HCT116 (cell line): Measurements from ENCODE around the gene LRRC74B. TPM values are rescaled to one million over a fixed set of nuclear protein-coding genes. Genes with fewer than 3 reads are reported as not detected.

Source experiments
- ATAC-seq: fragments of 200-7000 bp; cut with Tn5 transposase; 2 replicates; pipeline ENCODE4 v1.9.1; 2020; ENCODE audit warnings: mild to moderate bottlenecking, moderate library complexity
- BruUV-seq: library from RNA; stranded (reverse); fragments of 400-500 nt; replicated peaks from 2 replicates; lab custom pipeline; 2021; lab: Mats Ljungman, UMichigan
- CTCF ChIA-PET: fragments of 300-600 bp; sonication (Branson Sonifier 250); formaldehyde crosslinking; loops from one replicate; lab custom pipeline; 2021; ENCODE audit warnings: antibody characterized with exemption; lab: Charles Lee
- POLR2A ChIA-PET: fragments of 300-600, 350-600 bp; sonication (Branson Sonifier 250); formaldehyde crosslinking; loops from one replicate; lab custom pipeline; 2021; ENCODE audit warnings: antibody characterized with exemption; lab: Charles Lee
- RAD21 ChIA-PET, 2 experiments: fragments of 300-600 bp; sonication (Branson Sonifier 250); formaldehyde crosslinking; loops; one replicate each; lab custom pipeline; 2023; ENCODE audit warnings: low total read pairs in 2 of 2; ENCODE audit not compliant: uncharacterized antibody in 2 of 2, unreplicated experiment in 2 of 2, low non-redundant PET in 1 of 2; lab: Charles Lee
- DNase-seq: peaks from one replicate; pipeline ENCODE4 v3.0.0-alpha.2; 2010; ENCODE audit warnings: low read depth, low spot score
- H2AFZ ChIP-seq: fragments of 200-600 bp; shearing (Covaris generic), sonication (generic); 2 replicates; pipeline ENCODE4 v1.6.1; 2017; ENCODE audit warnings: low read depth, mixed run types, mixed read lengths, antibody characterized with exemption, low read length; ENCODE audit not compliant: poor library complexity, severe bottlenecking
- H3K27ac ChIP-seq: 2 replicates; pipeline ENCODE4 v1.5.1; 2012; ENCODE audit warnings: low read depth, low read length
- H3K27me3 ChIP-seq: fragments of 200-600 bp; sonication (generic); 2 replicates; pipeline ENCODE4 v1.6.1; 2016; ENCODE audit warnings: mixed run types, low read length, mixed read lengths; ENCODE audit not compliant: insufficient read depth
- H3K36me3 ChIP-seq, 2 experiments: fragments of 200-500 bp in 1 of 2; fragments of 200-600 bp in 1 of 2; sonication (Bioruptor generic) in 1 of 2; sonication (generic) in 1 of 2; 2 replicates each; pipeline versions ENCODE4 v1.5.1 to v1.6.1; 2014 to 2016; ENCODE audit warnings: low read length in 2 of 2, inconsistent platforms in 1 of 2, mixed read lengths in 1 of 2, mixed run types in 1 of 2; ENCODE audit not compliant: insufficient read depth in 2 of 2, control insufficient read depth in 1 of 2
- H3K4me1 ChIP-seq, 2 experiments: fragments of 200-600 bp in 1 of 2; sonication (generic) in 1 of 2; 2 replicates each; pipeline versions ENCODE4 v1.5.1 to v1.6.1; 2012 to 2017; ENCODE audit warnings: low read length in 2 of 2, inconsistent platforms in 1 of 2, mild to moderate bottlenecking in 1 of 2, mixed read lengths in 1 of 2, mixed run types in 1 of 2, moderate library complexity in 1 of 2; ENCODE audit not compliant: insufficient read depth in 2 of 2, control insufficient read depth in 1 of 2
- H3K4me2 ChIP-seq: fragments of 200-600 bp; sonication (generic); 2 replicates; pipeline ENCODE4 v1.6.1; 2017; ENCODE audit warnings: mixed run types, low read length, mixed read lengths
- H3K4me3 ChIP-seq, 2 experiments: fragments of 200-600 bp in 1 of 2; sonication (generic) in 1 of 2; replicated peaks in 1 of 2; 2 replicates each; pipeline ENCODE4 v1.5.1; 2011 to 2016; ENCODE audit warnings: low read length in 2 of 2, control low read depth in 1 of 2, low read depth in 1 of 2, mild to moderate bottlenecking in 1 of 2, mixed read lengths in 1 of 2, mixed run types in 1 of 2
- H3K79me2 ChIP-seq: fragments of 200-600 bp; sonication (generic); 2 replicates; pipeline ENCODE4 v1.6.1; 2017; ENCODE audit warnings: mild to moderate bottlenecking, mixed run types, low read length, moderate library complexity, mixed read lengths; ENCODE audit not compliant: insufficient read depth
- H3K9ac ChIP-seq: fragments of 200-600 bp; sonication (generic); 2 replicates; pipeline ENCODE4 v1.6.1; 2016; ENCODE audit warnings: low read length, mixed read lengths
- H3K9me2 ChIP-seq: fragments of 200-600 bp; sonication (generic), shearing (Covaris generic); 2 replicates; pipeline ENCODE4 v1.6.1; 2017; ENCODE audit warnings: mixed run types, mild to moderate bottlenecking, moderate library complexity; ENCODE audit not compliant: insufficient read depth
- H3K9me3 ChIP-seq, 2 experiments: fragments of 200-500 bp in 1 of 2; fragments of 200-600 bp in 1 of 2; sonication (Bioruptor generic) in 1 of 2; sonication (generic) in 1 of 2; 2 replicates each; pipeline ENCODE4 v1.6.1; 2014 to 2017; ENCODE audit warnings: low read length in 2 of 2, mixed read lengths in 2 of 2, inconsistent platforms in 1 of 2, low read depth in 1 of 2, mild to moderate bottlenecking in 1 of 2, mixed run types in 1 of 2, moderate library complexity in 1 of 2; ENCODE audit not compliant: control insufficient read depth in 1 of 2, insufficient read depth in 1 of 2
- H4K20me1 ChIP-seq: fragments of 200-600 bp; sonication (generic), shearing (Covaris generic); 2 replicates; pipeline ENCODE4 v1.6.1; 2017; ENCODE audit warnings: mixed run types, mild to moderate bottlenecking, moderate library complexity; ENCODE audit not compliant: insufficient read depth
- CEBPB ChIP-seq: IDR thresholded peaks from 2 replicates; pipeline ENCODE4 v1.6.1; 2012; ENCODE audit warnings: low read depth
- EGR1 ChIP-seq: IDR thresholded peaks from 2 replicates; pipeline ENCODE4 v1.6.1; 2012; ENCODE audit warnings: low read depth
- ELF1 ChIP-seq: IDR thresholded peaks from 2 replicates; pipeline ENCODE4 v1.6.1; 2012; ENCODE audit warnings: low read depth, borderline replicate concordance
- EZH2 ChIP-seq: fragments of 200-600 bp; sonication (generic); IDR thresholded peaks from 2 replicates; pipeline ENCODE4 v1.6.1; 2017; ENCODE audit warnings: antibody characterized with exemption, mixed run types
- EZH2phosphoT487 ChIP-seq: fragments of 200-600 bp; IDR thresholded peaks from 2 replicates; pipeline ENCODE4 v1.6.1; 2018; ENCODE audit warnings: antibody characterized with exemption, borderline replicate concordance
- POLR2AphosphoS5 ChIP-seq: IDR thresholded peaks from 2 replicates; pipeline ENCODE4 v1.6.1; 2011; ENCODE audit warnings: mild to moderate bottlenecking, low read depth, low read length, moderate library complexity
- REST ChIP-seq: IDR thresholded peaks from 2 replicates; pipeline ENCODE4 v1.6.1; 2012; ENCODE audit warnings: low read depth
- SP1 ChIP-seq: IDR thresholded peaks from 2 replicates; pipeline ENCODE4 v1.6.1; 2012; ENCODE audit warnings: low read depth
- SRF ChIP-seq: IDR thresholded peaks from 2 replicates; pipeline ENCODE4 v1.6.1; 2012; ENCODE audit warnings: low read depth
- YY1 ChIP-seq: IDR thresholded peaks from 2 replicates; pipeline ENCODE4 v1.6.1; 2011; ENCODE audit warnings: low read length, low read depth, moderate library complexity, mild to moderate bottlenecking; ENCODE audit not compliant: insufficient replicate concordance; ENCODE audit errors: extremely low read depth
- ZFX ChIP-seq: fragments of 450-650 bp; IDR thresholded peaks from 2 replicates; pipeline ENCODE4 v1.6.1; 2017
- ZNF274 ChIP-seq: fragments of 200-500 bp; sonication (Bioruptor generic); IDR thresholded peaks from 2 replicates; pipeline ENCODE4 v1.6.1; 2014; ENCODE audit warnings: mild to moderate bottlenecking, low read depth, low read length, inconsistent platforms
- intact Hi-C: fragments of 100-400 bp; cut with micrococcal nuclease; formaldehyde crosslinking; loops from 2 replicates; pipeline ENCODE4 v1.10.0; 2022
- total RNA-seq: library from RNA; stranded (reverse); gene quantifications from one replicate; pipeline ENCODE4 v1.2.1, GENCODE V29; 2021; ENCODE audit not compliant: unreplicated experiment
- TF ChIP-seq, protein P1 (sequence below): IDR thresholded peaks from 2 replicates; pipeline ENCODE4 v1.6.1; 2011; ENCODE audit warnings: mild to moderate bottlenecking, low read length, moderate library complexity; ENCODE audit not compliant: insufficient replicate concordance; ENCODE audit errors: extremely low read depth
- TF ChIP-seq, protein P2 (sequence below): IDR thresholded peaks from 2 replicates; pipeline ENCODE4 v1.6.1; 2012

The LRRC74B gene
- total RNA-seq, 1 experiment from 2014 or later: not detected

DNA sequence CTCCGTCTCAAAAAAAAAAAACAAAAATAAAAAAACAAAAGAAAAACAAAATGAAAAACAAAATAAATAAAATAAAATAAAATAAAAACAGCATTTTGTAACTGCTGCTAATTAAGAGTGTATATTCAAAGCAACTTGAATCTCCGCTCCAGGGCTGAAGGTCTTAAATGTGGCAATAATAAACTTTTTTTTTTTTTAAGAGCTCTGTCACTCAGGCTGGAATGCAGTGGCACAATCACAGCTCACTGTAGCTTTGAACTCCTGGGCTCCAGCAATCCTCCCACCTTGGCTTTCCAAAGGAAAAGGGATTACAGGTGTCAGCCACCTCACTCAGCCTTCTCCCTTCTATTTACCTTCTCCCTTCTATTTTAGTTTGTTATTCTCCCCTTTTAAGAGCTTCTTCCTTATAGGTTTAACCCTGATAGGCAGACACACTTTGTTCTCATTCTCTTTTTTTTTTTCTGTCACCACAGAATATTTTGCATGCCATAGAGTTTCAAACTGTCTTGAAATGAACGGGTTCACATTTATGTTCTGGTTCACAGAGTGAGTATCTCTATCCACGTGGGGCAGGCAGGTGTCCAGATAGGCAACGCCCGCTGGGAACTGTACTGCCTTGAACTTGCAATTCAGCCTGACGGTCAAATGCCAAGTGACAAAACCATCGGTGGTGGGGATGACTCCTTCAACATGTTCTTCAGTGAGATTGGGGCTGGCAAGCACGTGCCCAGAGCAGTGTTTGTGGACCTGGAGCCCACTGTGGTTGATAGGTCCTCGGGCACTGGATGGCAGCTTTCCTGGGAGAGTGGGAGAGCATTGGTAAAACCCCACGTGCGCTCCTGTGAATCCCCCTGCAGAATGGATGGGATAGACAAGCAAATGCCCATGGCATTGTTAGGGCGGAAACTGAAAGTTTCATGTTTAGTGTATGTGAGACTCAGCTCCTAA lies 19.4 kb downstream of the LRRC74B start (continued):
- TF ChIP-seq SRF: no peak

DNA sequence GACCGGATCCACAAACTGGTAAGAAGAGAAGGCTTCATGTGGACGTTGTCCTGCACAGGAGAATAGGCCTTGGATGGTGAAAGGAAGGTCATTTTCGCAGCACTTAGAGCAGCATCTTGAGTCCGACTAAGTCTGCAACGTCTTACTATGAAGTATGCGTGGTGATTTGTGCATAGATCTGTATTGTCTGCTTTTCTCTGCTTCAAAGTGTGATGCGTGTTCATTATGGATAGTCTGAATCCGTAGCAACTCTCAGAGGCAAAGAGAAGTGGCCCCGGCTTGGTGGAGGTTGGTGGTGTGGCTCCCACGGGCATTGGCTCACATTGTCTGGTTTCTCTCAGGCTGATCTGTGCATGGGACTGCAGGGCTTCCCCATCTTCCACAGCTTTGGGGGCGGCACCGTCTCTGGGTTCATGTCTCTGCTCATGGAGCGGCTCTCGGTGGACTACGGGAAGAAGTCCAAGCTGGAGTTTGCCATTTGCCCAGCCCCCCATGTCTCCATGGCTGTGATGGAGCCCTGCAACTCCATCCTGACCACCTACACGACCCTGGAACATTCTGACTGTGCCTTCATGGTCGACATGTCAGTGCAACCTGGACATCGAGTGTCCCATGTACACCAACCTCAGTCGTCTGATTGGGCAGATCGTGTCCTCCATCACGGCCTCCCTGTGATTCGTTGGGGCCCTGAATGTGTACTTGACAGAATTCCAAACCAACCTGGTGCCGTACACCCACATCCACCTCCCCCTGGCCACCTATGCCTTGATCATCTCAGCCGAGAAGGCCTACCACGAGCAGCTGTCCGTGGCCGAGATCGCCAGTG lies 21.5 kb downstream of the LRRC74B start:
- RAD21 ChIA-PET: no interaction called here
- ATAC-seq: no peak
- Histone ChIP-seq H3K9ac (no peak overlapping the region), H3K79me2 (no peaks in the 10 kb centered on the region), H2AFZ (no peak overlapping the region), H3K4me3 (no peak overlapping the region), H3K27me3 (peaks cover 3% of the 10 kb centered on the region; the same call in 1 of the 2 replicates), H4K20me1 (no peaks in the 10 kb centered on the region), H3K36me3 (no peaks in the 10 kb centered on the region), H3K27ac (no peak overlapping the region), H3K9me3 (0 out of 4 replicates have a peak, but pooled peaks cover 0 to 4% of the 10 kb centered on the region in 2 experiments), H3K4me1 (no peaks in the 10 kb centered on the region), H3K9me2 (no peaks in the 10 kb centered on the region), H3K4me2 (no peak overlapping the region)
- BruUV-seq: no TSS peak
- DNase-seq: no peak
- POLR2A ChIA-PET: no interaction called here
- intact Hi-C loops: no loop called here
- CTCF ChIA-PET: no interaction called here
- TF ChIP-seq, protein P1, sequence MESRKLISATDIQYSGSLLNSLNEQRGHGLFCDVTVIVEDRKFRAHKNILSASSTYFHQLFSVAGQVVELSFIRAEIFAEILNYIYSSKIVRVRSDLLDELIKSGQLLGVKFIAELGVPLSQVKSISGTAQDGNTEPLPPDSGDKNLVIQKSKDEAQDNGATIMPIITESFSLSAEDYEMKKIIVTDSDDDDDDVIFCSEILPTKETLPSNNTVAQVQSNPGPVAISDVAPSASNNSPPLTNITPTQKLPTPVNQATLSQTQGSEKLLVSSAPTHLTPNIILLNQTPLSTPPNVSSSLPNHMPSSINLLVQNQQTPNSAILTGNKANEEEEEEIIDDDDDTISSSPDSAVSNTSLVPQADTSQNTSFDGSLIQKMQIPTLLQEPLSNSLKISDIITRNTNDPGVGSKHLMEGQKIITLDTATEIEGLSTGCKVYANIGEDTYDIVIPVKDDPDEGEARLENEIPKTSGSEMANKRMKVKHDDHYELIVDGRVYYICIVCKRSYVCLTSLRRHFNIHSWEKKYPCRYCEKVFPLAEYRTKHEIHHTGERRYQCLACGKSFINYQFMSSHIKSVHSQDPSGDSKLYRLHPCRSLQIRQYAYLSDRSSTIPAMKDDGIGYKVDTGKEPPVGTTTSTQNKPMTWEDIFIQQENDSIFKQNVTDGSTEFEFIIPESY: no peak
- TF ChIP-seq ELF1 (no peak), EGR1 (no peak), EZH2 (no peak), SP1 (no peak), EZH2phosphoT487 (no peak), POLR2AphosphoS5 (no peak), CEBPB (no peak), REST (no peak), ZFX (no peak), YY1 (no peak), SRF (no peak), ZNF274 (no peak)
- TF ChIP-seq, protein P2, sequence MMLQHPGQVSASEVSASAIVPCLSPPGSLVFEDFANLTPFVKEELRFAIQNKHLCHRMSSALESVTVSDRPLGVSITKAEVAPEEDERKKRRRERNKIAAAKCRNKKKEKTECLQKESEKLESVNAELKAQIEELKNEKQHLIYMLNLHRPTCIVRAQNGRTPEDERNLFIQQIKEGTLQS: no peak
